ENCODE data around the gene PRAMEF17.
"Not testable (repeated sequence)": the region's sequence is repeated elsewhere in the genome, so short reads cannot be mapped to it uniquely, and the experiment has no call there.

GRCh38 chr1:13378983-13379382 lies 10.4 kb upstream of the PRAMEF17 start:
- not testable (repeated sequence) for TF ChIP-seq POLR2A (IDR thresholded peaks at IDR 0.05; ENCODE audit: low read length); GATA1 (IDR thresholded peaks at IDR 0.05; ENCODE audit: low read depth, low read length)
